ENCODE results near the gene CUX1.
A peak's percentile ranks its signal among the peaks of the same experiment; 100 is the strongest.
"Not testable (repeated sequence)": the region's sequence is repeated elsewhere in the genome, so short reads cannot be mapped to it uniquely, and the experiment has no call there.

The CUX1 gene

GRCh38 chr7:101803203-101804087 is 14.0 kb upstream of the CUX1 start:
- no peak for DNase-seq

GRCh38 chr7:101804088-101804963 is 13.1 kb upstream of the CUX1 start:
- no peak for DNase-seq

GRCh38 chr7:101804967-101805366 is 12.5 kb upstream of the CUX1 start:
- DNase-seq = no peak

- no peak for DNase-seq
Measured at GRCh38 chr7:101812595-101812994, 4.8 kb upstream of the CUX1 start.

- no peak for DNase-seq
Measured at GRCh38 chr7:101813402-101814019, 3.9 kb upstream of the CUX1 start.

GRCh38 chr7:101814081-101814990 is 3.1 kb upstream of the CUX1 start:
- peak in 39 of 51 donors; percentile 12 to 71 (median 32) for DNase-seq

- peak in 37 of 51 donors; percentile 8 to 82 (median 50) for DNase-seq
Measured at GRCh38 chr7:101814991-101815825, 2.2 kb upstream of the CUX1 start.

- DNase-seq = peak in 42 of 51 donors; percentile 9 to 82 (median 49)
Measured at GRCh38 chr7:101815826-101816594, 1.4 kb upstream of the CUX1 start.

- DNase-seq = peak in 29 of 51 donors; percentile 5 to 64 (median 26)
Measured at GRCh38 chr7:101816595-101817470, 593 bp upstream of the CUX1 start.

GRCh38 chr7:101818287-101819071 is 1.1 kb downstream of the CUX1 start:
- no peak for DNase-seq

- no peak for DNase-seq
Measured at GRCh38 chr7:101819183-101819582, 1.8 kb downstream of the CUX1 start.

GRCh38 chr7:101819913-101820522 is 2.6 kb downstream of the CUX1 start:
- DNase-seq = no peak

GRCh38 chr7:101820703-101821102 is 3.3 kb downstream of the CUX1 start:
- DNase-seq = no peak

- DNase-seq = not testable (repeated sequence)
Measured at GRCh38 chr7:101822632-101823031, 5.2 kb downstream of the CUX1 start.

- DNase-seq = peak in 1 of 51 donors; percentile 6
Measured at GRCh38 chr7:101823096-101823495, 5.7 kb downstream of the CUX1 start.

GRCh38 chr7:101823596-101823995 is 6.2 kb downstream of the CUX1 start:
- no peak for DNase-seq

GRCh38 chr7:101824440-101824839 is 7.0 kb downstream of the CUX1 start:
- no peak for DNase-seq

All from hypothalamus (tissue), 51 donors.